IPS-11a (cell line): ENCODE data around the gene WFIKKN1.

Source experiments
- H3K4me3 ChIP-seq: one replicate; pipeline ENCODE4 v1.5.1; 2013; ENCODE audit warnings: low read depth, low read length, control low read depth

WFIKKN1 gene

DNA sequence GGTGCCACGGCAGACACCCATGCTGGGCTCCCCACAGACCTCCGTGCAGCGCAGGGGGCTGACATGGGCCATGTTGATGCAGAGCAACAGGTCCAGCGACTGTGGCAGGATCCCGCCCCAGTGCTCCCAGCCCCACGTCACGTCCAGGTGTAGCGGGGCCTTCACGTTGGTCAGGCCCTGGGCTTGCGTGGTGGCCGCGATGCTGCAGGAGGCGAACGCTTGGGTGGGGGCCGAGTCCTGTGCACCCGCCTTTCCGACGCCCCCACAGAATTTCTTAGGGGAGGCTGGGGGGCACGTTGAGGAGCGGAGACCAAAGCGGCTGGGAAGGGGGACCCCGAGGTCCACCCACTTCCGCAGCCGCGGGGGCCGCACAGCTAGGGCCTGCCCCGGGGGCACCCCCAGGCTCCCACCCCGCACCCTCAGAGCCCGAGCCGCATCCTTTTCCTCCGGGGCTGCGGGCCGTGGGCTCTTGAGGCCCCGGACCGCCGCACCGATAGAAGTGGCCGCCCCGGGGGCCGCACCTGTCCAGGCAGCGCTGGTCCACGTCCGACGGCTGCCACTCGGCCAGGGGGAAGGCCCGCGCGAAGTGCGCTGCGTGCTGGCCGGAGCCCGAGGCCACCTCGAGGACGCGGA is 4.9 kb downstream of the WFIKKN1 start:
- H3K4me3 ChIP-seq: peak overlapping the region; percentile 72

DNA sequence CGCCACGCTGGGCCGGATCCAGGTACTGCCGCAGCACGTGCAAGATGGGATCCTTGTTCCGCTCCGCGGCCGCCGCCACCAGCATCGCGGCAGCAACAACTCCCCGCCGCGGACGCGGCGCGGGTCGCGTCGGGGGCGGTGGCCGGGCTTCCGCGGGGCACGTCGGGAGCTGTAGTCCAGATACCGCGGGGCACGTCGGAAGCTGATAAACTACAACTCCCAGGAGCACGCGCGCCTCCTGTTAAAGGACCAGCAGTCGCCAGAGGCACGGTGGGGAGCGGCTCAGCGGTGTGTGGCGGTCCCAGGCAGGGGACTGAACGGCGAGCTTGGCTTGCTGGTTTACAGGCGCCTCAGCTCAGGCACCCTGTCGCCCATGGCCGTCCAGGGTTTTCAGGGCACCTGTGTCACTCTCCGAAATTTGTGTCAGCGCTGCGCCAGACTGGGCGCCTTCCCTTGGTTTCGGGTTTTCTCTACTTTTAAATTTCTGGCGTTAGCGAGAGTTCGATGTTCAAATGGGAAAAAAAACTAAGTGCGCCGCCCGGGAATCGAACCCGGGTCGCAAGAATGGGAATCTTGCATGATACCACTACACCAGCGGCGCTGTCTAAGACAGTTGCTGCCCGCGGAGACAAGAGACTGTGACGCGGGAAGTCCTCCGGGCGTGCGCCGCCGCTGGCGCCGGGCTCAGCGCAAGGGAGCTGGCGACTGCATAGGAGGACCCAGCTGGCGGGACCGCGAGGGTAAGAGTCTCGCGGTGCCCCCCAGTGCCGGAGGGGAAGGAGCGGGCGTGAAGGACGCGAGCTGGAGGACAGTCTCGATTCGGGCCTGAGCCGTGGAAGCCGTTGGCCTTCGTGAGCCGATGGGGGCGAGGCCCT is 5.7 kb downstream of the WFIKKN1 start, which contains the start of gene METTL26:
Gene METTL26, minus strand, starts transcription at position 100 of the 875 bp plus-strand sequence. Its CDS starts 15 bp downstream, at position 85.
- H3K4me3 ChIP-seq: peak within 1 kb of the TSS; percentile 72

DNA sequence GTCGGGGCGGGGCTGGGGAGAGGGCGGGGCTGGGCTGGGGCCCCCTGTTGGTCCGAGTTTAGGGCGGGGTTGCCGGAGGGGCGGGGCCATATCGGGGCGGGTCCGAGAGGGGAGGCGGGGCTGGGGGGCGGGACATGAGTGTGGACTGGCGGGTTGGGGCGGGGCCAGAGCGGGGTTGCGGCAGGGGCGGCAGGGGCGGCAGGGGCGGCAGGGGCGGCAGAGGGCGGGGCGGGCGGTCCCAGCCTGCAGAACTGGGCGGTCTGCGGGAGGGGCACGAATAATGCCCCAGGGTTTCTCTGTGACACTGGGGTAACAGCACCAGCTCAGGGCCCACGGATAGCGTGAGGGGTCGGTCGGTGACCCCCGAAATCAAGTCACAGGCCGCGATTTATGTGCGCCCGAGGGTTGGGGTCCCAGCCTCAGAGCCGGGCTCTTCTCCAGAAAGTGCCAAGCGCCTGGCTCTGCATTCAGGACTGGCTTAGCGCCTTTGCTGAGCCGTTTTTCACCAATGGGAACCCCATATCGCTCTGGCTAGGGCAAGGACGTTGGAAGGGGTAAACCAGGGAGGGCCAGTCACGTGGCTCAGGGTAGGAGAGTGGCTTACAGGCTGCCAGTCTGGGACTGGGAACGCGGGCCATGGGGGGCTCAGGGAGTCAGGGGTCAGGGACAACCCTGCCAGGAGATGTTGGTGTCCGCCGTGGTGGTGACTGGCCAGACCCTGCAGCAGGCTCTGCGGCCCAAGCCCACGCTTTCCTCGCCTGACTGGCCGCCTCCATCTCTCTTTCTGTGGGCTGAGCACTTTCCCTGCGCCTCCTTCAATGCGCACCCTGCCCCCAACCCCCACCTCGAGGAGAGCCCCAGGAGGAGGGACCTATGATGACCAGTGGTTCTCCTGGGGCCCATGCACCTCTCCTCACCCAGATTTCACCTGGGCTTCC is 6.6 kb downstream of the WFIKKN1 start:
- H3K4me3 ChIP-seq: peak overlapping the region; percentile 72

DNA sequence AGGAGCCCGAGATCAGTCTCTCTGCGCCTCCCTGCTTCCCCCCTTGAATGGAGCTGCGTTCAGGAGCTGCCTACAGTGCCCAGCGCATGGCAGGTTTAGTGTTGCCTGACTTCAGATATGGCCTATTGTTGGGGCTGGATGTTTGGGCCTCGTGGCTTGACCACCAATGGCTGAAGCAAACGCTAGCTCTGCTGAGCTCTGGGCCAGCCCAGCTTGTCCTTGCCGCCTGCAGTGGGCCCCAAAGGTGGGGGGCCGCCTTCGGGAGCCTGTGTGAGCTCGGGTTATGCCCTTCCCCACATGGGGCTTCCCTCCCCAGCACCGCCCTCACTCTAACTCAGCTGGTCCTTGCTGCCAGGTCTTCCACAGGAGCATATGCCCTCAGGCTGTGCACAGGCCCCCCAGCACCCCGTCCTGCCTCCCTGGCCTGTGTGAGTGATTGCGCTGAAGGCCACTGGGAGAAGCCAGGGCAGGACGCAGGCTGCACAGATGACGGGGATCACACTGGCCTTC is 7.3 kb downstream of the WFIKKN1 start:
- no peak overlapping the region for H3K4me3 ChIP-seq

DNA sequence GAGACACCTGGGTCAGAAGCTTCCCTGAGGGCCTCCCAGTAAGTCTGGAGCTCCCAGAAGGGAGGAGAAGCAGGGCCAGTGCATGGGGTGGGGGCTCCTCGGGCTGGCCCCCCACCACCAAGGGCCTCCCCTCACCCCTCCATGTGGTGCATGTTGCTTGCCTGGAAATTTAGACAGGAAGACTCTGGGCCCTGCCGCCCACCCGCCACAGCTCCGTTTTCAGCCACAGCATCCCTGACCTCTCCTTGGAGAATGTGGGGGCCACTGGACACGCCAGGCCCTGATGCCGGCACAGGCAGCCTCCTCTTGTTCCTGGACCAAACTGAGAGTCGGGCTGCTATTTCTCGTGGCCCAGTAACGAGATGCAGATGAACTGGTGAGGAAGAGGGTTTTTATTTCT is 8.1 kb downstream of the WFIKKN1 start:
- no peak overlapping the region for H3K4me3 ChIP-seq

DNA sequence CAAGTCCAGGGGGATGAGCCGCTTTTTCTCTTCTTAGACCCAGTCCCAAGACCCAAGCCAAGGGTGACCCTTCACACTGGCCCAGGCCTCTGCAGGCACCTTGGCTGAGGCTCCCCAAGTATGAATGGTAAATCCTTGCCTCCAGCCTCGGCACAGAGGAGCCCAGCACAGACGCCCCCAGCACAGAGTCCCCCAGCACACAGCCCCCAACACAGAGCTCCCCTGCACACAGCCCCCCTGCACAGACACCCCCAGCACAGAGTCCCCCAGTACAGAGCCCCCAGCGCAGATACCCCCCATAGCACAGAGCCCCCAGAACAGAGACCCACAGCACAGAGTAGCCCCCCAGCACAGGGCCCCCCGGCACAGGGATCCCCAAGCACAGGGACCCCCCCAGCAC is 9.8 kb downstream of the WFIKKN1 start:
- no peak overlapping the region for H3K4me3 ChIP-seq

DNA sequence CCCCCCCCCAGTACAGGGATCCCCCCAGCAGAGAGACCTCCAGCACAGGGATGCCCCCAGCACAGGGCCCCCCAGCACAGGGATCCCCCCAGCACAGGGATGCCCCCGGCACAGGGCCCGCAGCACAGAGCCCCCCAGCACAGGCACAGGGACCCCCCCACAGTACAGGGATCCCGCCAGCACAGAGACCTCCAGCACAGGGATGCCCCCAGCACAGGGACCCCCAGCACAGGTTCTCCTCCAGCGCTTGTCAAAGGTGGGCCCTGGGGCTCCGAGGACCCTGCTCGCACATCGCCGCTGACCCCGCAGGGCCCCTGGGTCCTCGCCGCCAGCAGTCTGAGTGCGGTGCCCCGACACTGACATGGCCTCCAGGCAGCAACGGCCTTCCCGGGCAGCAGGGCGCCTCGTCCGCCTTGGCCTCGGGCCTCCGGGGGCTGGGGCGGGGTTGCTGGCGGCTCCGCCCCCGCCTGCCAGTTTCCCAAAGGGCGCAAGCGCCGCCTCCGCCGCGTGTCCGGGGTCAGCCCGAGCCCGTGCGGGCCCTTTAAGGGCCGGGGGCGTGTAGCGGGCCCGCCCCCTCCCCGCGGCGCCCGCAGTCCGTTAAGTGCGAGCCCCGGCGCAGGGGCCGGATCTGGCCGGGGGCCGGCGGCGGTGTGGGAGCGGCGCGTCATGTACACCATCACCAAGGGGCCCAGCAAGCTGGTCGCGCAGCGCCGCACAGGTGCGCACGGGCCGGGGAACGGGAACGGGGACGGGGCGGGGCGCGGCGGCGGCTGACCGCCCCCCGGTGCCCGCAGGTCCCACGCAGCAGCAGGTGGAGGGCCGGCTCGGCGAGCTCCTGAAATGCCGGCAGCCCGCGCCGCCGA is 10.8 kb downstream of the WFIKKN1 start, which contains the start of gene MCRIP2:
Gene MCRIP2, plus strand, starts transcription at position 503 of the 863 bp plus-strand sequence. Its CDS starts 164 bp downstream, at position 667.
- peak within 1 kb of the TSS; percentile 52 for H3K4me3 ChIP-seq

DNA sequence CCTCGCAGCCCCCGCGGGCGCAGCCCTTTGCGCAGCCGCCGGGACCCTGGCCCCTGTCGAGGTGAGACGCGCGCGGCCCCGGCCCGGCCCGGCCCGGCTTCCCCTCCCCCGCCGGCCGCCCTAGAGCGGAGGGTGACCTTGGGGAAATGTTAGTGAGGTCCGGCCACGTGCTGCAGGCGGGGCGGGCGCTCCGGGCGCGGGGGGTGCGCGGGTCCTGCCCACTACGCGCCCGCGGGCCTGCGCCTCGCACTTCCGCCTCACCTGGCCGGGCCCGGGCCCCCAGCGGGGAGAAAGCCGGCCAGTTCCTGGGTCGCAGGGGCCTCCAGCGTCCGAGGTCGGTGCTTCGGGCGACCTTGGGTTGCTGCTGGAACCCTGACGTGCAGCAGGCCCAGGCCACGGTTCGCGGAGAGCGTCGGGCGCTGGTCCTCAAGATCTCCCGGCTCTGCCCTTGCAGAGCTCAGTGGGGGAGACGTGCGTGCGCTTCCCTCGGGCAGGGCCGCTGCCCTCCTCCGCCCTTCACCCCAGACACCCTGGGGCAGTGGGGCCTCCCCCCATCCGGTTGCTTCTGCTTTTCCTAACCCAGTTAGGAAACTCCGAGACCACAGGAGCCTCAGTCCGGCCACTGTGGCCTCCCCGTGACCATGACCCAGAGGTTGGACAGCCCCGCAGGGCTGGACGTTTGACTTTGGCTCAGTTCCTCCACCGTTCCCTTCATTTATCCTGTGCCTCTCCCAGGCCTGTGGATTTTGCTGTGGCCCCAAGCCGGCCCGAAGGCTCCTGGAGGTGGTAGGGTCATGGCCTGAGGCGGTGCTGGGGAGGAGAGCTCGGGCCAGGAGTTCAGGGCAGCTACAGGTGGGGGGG is 11.6 kb downstream of the WFIKKN1 start:
- H3K4me3 ChIP-seq: peak overlapping the region; percentile 52

DNA sequence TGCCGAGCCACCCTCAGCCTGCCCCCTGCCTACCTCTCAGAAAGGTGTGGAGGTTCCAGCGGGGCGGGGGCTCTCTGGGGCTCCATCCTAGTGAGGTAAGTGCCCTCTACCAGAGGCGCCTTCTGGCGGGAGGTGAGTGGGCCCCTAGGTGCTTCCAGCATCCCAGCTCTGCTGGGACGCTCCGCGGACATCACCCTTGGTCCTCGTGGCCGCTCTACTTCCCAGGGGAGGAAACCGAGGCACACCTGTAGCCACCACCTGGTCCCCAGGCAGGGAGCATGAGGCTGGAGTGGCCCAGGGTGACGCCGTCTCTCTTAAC is 12.2 kb downstream of the WFIKKN1 start:
- no peak overlapping the region for H3K4me3 ChIP-seq

DNA sequence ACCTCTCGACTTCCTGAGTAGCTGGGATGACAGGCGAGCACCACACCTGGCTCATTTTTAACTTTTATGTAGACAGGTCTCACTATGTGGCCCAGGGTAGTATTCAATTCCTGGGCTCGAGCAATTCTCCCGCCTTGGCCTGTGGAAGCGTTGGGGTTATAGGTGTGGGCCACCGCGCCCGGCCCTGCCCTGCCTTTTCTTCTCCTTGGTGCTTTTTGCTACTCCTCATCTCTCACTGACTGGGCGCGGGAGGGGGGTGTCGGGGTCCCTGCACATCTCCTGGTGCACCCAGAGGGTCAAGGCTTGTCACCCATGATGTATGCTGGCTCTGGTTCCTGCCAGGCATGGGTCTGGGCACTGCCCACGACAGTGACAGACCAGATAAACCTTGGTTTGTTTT is 13.8 kb downstream of the WFIKKN1 start:
- H3K4me3 ChIP-seq: no peak overlapping the region

DNA sequence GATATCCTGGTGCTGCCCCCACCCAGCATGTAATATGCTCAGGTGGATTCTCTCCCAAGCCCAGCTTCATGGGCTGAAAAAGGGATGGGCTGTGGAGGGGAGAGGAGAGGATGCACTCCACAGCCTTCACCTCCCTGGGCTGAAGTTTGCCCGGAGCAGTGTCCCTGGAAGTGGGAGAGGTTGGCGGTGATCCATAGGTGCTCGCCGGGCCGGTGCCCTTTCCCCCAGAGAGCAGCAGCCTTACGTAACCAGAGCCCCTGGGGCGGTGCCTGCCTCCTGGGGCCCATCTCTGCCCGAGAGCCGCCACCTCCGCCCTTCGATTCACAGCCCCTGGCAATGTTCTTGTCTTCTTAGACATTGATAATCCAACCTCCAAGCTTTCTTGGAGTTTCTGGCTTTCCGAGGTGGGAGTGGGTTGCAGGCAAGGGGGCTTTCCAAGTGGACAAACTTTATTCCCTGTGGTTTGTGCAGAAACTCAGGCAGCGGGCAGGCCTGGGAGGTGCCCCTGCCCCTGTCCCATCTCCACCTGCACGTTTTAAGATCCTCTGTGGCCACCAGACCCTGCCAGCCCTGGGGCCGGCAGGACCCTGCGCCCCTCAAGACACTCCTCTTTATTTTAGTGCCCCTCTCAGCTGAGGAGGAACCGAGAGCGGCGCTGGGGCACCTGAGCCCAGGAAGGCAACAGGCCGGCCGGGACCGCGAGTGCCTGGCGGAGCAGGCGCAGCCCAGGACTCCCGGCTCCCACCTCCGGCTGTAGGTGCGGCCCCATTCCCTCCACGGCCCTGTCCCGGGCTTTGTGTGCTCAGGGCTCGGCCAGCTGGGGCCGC is 15.3 kb downstream of the WFIKKN1 start:
- no peak overlapping the region for H3K4me3 ChIP-seq

DNA sequence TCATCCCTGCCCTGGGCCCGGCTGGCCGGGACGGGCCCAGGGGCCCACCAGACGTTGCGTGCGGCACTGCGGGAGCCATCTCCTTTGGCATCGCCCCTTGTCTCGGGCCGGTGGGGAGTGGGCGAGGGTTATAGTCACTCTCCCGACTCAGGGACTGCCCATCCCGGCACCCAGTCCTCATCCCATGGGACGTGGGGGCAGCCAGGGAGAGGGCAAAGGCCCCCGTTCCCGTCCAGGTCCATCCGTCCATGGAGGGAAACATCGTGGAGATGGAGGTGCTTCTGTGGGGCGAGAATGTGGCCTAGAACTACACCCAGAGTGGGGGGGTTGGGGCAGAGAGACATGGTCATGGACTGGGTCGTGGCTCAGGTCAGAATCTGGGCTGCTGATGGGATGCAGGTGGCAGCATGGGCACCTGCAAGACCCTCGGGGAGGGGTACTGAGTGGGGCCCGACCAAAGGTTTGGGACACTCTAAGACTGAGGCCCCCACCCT is 15.9 kb downstream of the WFIKKN1 start:
- no peak overlapping the region for H3K4me3 ChIP-seq

DNA sequence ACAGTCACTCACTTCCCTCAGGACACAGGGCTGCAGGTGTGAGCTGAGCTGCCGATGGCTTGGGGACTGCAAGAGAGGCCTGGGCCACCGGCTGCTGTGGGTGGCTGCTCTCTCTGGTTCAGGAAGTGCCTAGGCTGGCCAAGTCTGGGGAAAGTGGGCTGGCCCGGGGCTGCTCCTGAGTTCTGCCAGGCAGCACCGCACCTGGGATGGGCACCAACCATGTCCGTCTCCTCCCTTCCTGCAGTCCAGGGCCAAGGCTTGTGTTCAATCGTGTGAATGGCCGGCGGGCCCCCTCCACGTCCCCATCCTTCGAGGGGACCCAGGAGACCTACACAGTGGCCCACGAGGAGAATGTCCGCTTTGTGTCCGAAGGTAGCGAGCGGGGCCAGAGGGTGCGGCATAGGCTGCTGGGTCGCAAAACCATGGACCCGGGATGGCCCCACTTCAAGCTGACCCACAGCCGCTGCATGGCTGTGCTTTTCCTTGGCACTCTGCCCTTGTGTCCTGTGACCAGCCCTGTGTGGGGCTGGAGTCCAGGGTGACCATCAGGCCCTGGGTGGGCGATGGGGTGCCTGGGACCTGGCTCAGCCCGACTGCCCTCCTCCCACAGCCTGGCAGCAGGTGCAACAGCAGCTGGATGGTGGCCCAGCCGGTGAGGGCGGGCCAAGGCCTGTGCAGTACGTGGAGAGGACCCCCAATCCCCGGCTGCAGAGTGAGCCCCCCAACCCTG is 16.6 kb downstream of the WFIKKN1 start:
- H3K4me3 ChIP-seq: no peak overlapping the region

DNA sequence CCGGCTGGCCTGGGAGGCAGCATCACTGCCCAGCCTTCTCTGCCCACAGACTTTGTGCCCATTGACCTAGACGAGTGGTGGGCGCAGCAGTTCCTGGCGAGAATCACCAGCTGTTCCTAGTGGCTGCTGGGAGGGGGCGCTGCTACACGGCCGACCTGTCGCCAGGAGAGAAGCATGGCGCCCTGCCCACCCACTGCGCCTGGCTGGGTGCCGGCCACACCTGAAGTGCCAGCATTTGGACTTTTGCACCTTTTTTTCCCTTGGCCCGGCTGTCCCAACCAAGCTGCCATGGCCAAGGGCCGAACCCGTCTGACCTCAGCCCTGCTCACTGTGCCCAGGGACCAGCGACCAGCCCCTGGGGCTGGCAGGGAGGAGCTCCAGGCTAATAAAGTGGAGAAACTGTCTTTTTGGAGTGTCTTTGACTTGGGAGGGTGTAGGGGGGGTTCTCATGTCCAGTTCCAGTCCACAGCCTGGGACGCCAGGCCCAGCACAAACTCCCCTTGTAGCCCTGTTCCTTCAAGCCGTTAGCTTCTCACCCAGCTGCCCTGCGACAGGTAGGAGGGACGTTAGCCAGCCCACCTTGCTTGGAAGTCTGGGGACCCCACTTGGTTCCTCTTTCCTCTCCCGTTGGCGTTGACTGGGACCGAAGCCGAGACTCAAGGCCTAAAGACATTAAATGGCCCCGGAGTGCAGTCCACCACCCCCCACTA is 17.4 kb downstream of the WFIKKN1 start:
- peak overlapping the region; percentile 50 for H3K4me3 ChIP-seq

DNA sequence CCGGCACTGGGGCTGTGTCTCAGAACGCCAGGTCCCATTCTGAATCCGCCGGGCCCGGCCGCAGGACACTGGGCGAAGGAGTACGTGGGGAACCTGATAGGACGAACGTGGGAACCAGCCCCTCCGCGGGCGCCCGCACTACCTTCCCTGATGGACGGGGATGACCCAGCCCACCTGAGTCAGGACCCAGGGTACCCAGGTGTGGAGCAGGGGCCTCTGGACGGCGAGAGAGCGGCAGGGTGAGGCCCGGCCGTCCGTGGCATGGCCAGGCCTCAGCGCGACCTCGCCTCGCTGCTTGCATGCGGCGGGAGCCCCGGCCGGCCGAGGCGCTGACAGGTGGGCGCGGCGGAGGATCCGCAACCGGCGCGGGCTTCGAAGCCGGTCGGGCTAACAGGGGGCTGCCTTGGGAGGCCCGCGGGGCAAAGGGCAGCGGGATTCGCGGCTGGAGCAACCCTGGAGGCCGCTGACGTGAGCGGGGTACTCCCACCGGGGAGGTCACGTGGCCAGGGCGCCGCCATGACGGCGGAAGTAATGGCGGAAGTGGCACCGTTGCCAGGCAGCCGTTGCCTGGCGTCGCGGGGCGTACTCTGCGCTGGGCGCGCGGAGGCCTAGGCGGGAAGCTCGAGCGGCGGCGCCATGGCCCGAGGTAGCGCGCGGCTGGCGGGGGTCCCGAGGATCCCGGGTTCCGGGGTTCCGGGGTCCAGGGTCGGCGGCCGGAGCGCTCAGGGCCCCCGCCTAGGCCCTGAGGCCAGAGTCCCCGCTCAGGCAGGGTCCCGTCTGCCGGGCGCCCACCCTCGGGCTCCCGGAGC is 18.2 kb downstream of the WFIKKN1 start, which contains the start of gene WDR90:
Gene WDR90, plus strand, starts transcription at position 585 of the 809 bp plus-strand sequence. Its CDS starts 52 bp downstream, at position 637.
- H3K4me3 ChIP-seq: peak within 1 kb of the TSS; percentile 50

DNA sequence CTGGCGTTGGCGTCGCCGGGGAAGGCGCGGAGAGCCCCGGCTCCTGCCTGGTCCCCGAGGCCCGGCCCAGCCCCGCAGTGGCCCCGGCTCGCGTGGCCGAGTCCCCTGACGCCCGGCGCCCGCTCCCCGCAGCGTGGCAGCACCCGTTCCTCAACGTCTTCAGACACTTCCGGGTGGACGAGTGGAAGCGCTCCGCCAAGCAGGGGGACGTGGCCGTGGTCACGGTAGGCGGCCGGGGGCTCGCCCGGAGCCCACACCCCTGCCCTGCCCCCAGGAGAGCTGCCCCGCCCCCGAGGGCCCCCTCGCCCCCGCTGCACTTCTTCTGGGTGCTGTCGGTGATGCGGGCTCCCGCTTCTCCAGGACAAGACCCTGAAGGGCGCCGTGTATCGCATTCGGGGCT is 18.8 kb downstream of the WFIKKN1 start:
- H3K4me3 ChIP-seq: peak overlapping the region; percentile 50
